NCI-H2171 (cell line): ENCODE data around the gene PTPN20.

ENCODE experiments used
- DNase-seq: peaks from one replicate; lab custom pipeline; 2025; lab: John Stamatoyannopoulos, UW

PTPN20 gene

GRCh38 chr10:47049056-47049851 lies 138.0 kb downstream of the PTPN20 start:
- DNase-seq, result no peak

GRCh38 chr10:47049906-47050305 lies 138.7 kb downstream of the PTPN20 start:
- DNase-seq, result no peak

- no peak for DNase-seq
These were observed 139.6 kb downstream of the PTPN20 start for GRCh38 chr10:47050618-47051455.

GRCh38 chr10:47051741-47052238 lies 140.6 kb downstream of the PTPN20 start:
- DNase-seq, result no peak
